Renal cortical epithelial cell (primary cell): ENCODE data around the gene NET1. TPM values are rescaled to one million over a fixed set of nuclear protein-coding genes. Genes with fewer than 3 reads are reported as not detected.
"Not testable (repeated sequence)": the region's sequence is repeated elsewhere in the genome, so short reads cannot be mapped to it uniquely, and the experiment has no call there.

Experiments
- DNase-seq: peaks from one replicate; pipeline ENCODE4 v3.0.0-alpha.2; 2011; ENCODE audit warnings: low read depth
- total RNA-seq: library from RNA; depleted of rRNA; stranded (reverse); fragments of >200 nt; gene quantifications from 2 replicates; pipeline ENCODE4 v1.2.3, GENCODE V29; 2014

The NET1 gene
- total RNA-seq, 1 donor from 2014 or later, result 39.6 TPM

- DNase-seq, result no peak
Observed at GRCh38 chr10:5462841-5463293, 50.5 kb downstream of the NET1 start.

- DNase-seq, result no peak
Observed at GRCh38 chr10:5464546-5464945, 52.2 kb downstream of the NET1 start.

- no peak for DNase-seq
Observed at GRCh38 chr10:5465976-5466450, 53.7 kb downstream of the NET1 start.

- DNase-seq, result peak; percentile 74
Observed at GRCh38 chr10:5466451-5467206, 54.3 kb downstream of the NET1 start.

GRCh38 chr10:5467207-5467535, 54.8 kb downstream of the NET1 start:
- DNase-seq, result no peak

- DNase-seq, result peak; percentile 53
Observed at GRCh38 chr10:5467634-5468255, 55.4 kb downstream of the NET1 start.

GRCh38 chr10:5468262-5469106, 56.1 kb downstream of the NET1 start:
- no peak for DNase-seq

GRCh38 chr10:5469353-5470061, 57.1 kb downstream of the NET1 start:
- no peak for DNase-seq

- DNase-seq, result no peak
Observed at GRCh38 chr10:5470062-5470751, 57.9 kb downstream of the NET1 start.

GRCh38 chr10:5474642-5475041, 62.3 kb downstream of the NET1 start:
- DNase-seq, result not testable (repeated sequence)

- not testable (repeated sequence) for DNase-seq
Observed at GRCh38 chr10:5475088-5475487, 62.7 kb downstream of the NET1 start.

GRCh38 chr10:5475974-5476807, 63.8 kb downstream of the NET1 start:
- not testable (repeated sequence) for DNase-seq

- DNase-seq, result no peak
Observed at GRCh38 chr10:5476918-5477525, 64.7 kb downstream of the NET1 start.

GRCh38 chr10:5477948-5478693, 65.8 kb downstream of the NET1 start:
- DNase-seq, result no peak

- no peak for DNase-seq
Observed at GRCh38 chr10:5478694-5479305, 66.4 kb downstream of the NET1 start.

- no peak for DNase-seq
Observed at GRCh38 chr10:5479481-5480161, 67.3 kb downstream of the NET1 start.

- DNase-seq, result no peak
Observed at GRCh38 chr10:5480162-5480941, 68.0 kb downstream of the NET1 start.
